Activated CD4-positive, CD25-positive, alpha-beta regulatory T cell treated with anti-CD3 and anti-CD28 coated beads, Interleukin-2, amount 50 U/mL, for 24 hours (primary cell): ENCODE results near the gene CAMK2A.

ENCODE experiments used
- ATAC-seq, 2 donors: fragments of 150-1000 bp; cut with Tn5 transposase; one replicate each; pipeline ENCODE4 v1.10.0; 2021; ENCODE audit warnings: mild to moderate bottlenecking in 1 of 2, moderate library complexity in 1 of 2

The CAMK2A gene

DNA sequence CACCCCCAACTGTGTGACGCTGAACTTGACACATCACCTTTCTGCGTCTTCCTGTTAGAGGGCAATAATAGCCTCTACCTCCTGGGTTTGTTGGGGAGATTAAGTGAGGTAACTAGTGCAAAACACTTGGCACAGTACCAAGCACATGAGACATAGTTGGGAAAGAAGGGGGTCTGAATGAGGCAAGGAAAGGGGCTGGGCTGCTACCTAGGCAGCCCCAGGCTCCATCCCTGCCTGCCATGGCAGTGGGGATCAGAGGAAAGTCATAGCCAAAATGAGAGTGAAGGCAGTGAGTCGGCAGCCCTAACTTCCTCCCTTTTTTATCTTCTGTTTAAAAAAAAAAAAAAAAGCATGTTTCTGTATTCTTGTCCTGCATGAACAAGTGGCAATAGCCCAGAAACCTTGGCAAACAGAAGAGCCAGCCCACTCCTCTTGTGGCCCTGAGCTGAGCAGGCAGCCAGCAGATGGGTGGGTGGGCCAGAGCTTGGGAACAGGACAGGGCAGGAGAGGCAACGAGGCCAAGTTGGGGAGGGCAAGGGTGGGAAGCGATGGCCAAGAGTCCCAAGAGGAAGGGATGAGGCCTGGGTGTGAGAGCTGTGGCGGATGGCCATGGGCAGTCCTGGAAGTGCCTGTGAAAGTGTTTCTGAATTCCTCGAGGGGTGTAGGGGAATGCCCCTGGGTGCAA lies 11.4 kb downstream of the CAMK2A start:
- ATAC-seq: no peak

DNA sequence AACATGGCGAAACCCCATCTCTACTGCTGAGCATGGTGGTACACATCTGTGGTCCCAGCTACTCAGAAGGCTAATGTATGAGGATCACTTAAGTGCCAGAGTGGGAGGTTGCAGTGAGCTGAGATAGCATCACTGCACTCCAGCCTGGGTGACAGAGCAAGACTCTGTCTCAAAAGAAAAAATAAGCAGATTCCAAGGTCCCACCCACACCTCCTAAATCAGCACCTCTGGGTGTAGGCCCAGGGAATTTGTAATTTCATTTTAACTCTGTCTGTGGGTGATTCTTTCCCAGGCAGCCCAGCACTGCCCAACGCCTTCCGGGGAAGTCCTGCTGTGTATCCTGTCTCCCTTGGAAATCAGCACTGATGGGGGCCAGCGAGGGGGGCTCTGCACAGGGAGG lies 12.5 kb downstream of the CAMK2A start:
- no peak for ATAC-seq

DNA sequence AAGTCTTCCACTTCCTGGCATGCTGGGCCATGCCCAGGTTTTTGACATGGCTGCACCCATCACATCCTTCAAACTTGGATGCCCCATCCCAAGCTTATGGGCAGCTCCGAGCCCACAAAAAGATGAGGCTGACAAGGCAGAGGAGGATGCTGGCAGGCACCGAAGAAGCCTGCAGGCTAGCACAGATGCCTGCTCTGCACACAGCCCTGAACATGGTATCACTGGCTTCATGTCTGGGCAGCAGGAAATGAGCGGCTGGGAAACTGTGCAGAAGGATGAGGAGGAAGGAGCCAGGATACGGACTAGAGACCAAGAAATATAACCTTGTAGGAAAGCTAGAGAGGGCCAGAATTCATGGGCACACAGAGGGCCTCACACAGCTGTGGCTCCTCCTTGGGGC lies 14.8 kb downstream of the CAMK2A start:
- no peak for ATAC-seq

DNA sequence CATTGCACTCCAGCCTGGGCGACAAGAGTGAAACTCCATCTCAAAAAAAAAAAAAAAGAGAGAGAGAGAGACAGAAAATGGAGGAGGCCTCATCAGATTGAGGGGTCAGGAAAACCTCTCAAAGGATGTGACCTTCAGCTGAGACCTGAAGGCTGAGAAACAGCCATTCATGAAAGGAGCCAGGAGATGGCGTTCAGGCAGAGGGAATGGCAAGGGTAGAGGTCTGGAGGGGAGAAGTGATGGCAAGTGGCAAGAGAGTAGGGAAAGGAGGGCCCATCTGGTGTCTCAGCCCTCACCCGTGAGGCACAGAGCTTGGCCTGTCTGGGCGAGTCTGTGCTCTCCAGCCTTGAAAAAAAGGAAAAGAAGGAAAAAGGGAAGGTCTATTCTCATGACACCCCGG lies 17.0 kb downstream of the CAMK2A start:
- ATAC-seq: no peak

GRCh38 chr5:150271923-150272322 lies 17.6 kb downstream of the CAMK2A start:
- ATAC-seq: no peak

DNA sequence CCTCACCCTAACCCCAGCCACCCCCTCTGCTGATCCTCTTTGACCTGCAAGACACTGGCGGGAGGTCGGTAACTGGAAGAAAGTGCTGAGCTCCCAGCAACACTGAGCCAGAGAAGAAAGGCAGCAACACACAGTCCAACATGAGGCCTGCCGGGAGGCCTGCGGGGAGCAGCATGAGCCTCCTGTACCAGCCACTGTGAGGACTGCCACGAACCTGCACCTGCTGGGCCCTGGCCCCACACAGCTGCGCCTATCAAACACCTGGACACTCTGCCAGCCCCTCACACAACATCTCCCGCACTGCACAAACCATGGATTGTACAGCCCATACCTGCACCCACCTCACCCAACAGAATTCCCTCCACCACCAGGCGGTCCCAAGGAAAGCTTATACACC lies 18.3 kb downstream of the CAMK2A start:
- ATAC-seq: no peak

- ATAC-seq: no peak
Observed at GRCh38 chr5:150270541-150271295, 18.9 kb downstream of the CAMK2A start.

GRCh38 chr5:150266871-150267291 lies 22.7 kb downstream of the CAMK2A start:
- no peak for ATAC-seq

DNA sequence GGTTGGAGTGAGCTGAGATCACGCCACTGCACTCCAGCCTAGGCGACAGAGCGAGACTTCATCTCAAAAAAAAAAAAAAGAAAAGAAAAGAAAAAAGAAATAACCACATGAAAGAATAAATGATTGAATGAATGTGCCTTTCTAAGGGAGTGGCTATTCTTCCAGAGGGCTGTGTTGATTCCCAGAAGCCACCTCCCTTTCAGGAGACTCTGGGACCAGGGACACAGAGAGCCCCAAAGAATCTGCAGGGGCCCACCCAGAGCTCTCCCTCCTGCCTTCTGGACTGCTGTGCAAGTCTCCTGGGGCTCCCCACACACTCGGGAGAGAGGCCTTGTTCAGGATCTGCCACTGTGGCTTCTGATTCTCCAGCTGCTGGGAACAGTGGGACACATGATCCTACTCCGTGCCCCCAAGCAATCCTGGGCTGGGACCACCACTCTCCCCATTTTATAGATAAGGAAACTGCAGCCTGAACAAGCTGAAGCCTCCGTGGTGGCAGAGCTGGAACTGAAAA lies 23.6 kb downstream of the CAMK2A start:
- ATAC-seq: no peak

DNA sequence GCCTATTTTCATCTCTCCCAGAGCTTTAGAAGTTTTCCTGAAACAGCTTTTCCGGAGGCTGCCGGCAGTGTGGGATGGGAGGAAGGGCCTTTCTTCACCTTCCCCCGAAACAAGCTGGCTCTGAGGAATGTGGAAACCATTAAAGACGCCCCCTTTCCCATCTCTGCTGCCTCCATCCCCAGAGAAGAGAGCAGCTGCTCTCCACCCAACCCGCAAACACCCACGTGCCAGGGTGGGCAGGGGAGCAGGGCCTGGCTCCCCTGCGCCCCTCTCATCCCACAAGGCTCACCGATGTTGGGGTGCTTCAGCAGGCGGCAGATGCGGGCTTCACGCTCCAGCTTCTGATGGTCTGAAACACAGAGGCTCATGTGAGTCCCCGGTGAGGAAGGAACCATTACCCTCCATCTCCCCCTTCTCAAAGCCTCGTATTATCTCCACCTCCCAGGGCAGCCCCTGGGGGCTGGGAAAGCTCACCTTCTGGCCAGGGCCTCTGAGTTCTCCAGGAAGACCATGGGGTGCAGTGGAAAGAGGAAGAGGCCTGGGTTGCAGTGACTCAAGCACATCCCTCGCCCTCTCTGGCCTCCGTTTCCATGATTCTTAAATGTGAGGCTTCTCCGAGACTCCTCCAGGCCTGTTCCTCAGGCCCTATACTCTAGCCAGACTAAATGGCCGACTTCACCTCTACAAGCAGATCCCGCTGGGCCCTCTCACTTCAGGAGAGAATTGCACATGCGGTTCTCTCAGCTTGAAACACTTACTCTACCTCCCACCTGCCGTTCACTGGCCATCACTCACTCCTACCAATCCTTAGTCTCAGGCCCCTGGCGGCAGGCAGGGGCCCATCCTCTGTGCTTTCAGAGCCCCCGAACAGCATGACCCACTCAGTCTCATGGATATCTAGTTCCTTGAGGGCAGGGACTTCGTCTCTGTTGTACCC lies 24.6 kb downstream of the CAMK2A start:
- no peak for ATAC-seq

DNA sequence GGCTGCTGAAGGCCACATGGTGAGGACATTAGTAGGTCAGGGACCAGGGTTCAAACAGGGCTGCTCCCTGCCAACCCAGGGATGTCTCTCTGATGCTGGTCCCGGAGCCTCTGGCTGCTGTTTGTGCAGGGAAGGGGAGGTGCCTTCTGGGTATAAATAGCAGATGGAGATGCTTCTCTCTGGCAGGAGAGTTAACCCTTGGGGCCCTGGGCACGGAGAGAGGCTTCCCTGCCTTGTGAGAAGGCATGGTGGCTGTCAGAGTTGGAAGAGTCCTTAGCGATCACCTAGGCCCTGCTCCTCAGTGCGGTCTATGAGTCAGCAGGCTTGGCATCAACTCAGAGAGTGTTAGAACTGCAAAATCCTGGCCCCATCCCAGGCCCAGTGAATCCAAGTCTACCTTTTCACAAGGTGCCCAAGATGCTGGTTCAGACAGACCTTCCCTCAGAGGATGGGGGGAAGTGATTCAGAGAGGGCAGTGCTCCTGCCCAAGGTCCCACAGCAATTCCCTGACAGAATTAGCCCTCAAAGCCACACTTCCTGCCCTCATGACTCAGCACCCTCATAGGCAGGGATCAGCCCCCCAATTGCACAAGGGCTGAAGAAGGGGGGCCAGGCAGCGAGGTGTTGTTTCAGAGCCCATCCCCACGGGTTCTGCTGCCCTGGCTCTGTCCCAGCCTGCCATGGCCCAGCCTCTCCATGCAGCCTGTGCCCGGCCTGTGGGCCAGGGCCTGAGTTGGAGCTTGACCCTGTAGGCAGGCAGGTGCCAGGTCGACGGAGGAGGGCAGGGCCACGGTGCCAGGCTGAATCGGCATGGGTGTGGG lies 25.6 kb downstream of the CAMK2A start:
- ATAC-seq: no peak

DNA sequence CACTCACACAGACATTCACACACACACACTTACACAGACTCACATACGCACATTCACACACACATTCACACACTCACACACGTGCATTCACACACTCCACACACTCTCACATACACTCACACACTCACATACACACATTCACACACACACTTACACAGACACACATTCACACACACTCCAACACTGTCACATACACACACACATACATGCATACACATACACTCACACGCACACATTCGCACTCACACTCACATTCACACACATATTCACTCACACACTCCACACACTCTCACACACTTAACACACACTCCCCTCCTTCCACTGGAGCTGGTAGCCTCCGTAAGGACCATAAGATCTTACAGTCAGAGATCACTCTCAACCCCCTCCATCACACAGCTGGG lies 26.2 kb downstream of the CAMK2A start:
- no peak for ATAC-seq

GRCh38 chr5:150262502-150262901 lies 27.1 kb downstream of the CAMK2A start:
- ATAC-seq: no peak

DNA sequence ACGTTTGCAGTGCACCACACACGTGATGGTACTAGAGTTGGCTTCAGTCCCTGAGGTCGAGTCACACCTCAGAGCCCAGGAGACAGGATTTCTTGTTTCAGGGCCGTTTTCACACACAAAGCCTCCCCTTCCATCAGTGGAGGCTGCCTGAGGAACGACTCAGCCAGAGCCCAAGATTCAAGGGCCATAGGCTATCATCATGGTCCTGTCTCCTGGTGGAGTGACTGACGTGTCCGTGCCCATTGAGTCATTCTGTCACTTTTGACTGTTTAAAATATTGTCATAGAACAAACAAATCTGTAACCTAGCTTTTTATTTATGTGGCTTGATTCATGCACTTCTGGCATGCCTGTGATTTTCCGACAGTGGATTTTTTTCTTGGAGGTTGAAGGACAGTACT lies 28.3 kb downstream of the CAMK2A start:
- ATAC-seq: no peak

DNA sequence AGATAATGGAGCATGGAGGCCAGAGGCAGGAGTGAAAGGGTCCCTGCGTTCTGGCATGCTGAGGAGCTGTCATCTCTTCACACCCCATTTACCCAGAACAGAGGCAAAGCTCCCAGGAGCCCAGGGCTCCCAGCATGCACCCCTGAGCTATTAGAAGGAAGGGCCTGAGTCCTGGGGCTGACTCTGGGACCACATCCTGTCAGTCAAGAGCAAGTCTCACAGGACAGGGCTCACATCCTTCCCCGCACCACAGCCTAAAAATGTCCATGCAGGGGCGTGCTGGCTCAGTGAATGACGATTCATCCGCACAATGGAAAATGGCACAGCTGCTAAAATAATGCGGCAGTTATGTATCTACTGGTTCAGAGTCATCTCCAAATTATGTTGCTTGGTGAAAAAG lies 31.4 kb downstream of the CAMK2A start:
- no peak for ATAC-seq

DNA sequence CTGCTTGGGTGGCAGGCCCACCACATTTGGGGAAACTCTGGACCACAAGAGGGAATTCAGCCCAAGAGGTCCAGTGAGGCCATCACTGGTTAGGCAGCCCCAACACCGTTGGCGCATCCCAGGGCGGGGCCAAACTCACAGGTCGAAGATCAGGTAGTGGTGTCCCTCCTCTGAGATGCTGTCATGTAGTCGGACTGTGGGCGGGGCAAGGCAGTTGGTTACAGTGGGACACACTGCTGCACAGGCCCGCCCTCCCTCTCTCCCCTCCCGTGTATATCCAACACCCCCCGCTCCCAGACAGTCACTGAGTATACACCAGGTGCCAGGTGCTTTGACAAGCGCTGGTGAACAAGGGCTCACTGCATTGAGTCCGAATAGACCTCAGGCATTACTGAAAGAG lies 32.1 kb downstream of the CAMK2A start:
- ATAC-seq: no peak

DNA sequence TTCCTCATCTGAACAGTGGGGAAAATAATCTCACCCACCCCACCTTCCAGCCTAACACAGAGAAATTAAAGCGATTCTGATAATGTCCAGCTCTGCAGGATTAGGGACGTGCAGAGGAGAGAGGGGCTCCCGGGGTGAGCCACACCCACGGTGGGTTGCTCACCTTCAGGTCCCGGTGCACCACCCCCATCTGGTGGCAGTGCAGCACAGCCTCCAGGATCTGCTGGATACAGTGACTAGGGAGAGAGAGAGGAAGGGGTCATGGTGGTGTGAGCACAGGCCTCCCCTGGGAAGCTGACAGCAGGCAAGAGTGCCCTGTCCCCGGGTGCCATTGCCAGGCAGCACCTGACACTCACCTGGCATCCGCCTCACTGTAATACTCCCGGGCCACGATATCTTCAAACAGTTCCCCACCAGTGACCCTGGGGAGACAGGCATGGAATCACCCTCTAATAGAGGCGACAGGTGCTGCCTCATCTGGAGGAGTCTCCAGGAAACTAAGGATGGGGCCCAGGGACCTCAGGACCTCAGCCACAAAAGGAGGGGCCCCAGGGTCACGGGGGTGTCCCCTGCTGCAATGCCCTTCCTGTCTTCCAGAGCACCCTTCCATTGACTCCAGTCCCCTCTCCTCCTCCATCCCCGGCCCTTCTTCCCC lies 33.0 kb downstream of the CAMK2A start:
- ATAC-seq: no peak

GRCh38 chr5:150255659-150256409 lies 33.7 kb downstream of the CAMK2A start:
- no peak for ATAC-seq

GRCh38 chr5:150254774-150255173 lies 34.8 kb downstream of the CAMK2A start:
- ATAC-seq: no peak

DNA sequence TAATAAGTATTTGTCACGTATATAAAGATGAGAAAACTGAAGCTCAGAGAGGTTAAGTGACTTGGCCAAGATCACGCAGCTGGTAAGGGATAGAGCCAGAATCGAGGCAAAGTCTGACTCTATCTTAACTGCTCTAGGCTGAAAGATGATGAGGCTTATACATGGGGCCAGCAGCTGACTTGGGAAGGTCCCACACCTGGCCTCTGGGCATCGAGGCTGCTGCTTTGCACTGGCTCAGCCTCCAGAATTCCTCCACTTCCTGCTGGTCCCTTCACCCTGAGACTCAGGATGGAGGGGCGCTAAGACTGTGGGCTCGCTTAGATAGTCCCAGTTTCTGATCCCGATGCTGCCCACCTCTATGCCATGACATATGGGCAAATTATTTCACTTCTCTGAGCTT lies 35.2 kb downstream of the CAMK2A start:
- ATAC-seq: no peak
